HepG2 (cell line): ENCODE results near the gene PIP4K2C. TPM values are rescaled to one million over a fixed set of nuclear protein-coding genes. Genes with fewer than 3 reads are reported as not detected.

Experiments used
- AFF4 ChIP-seq: sonication (generic); formaldehyde crosslinking; IDR thresholded peaks from 2 replicates; pipeline ENCODE4 v1.4.0; 2020; ENCODE audit warnings: missing genetic modification reagents
- ARHGAP35 ChIP-seq: sonication (generic); formaldehyde crosslinking; IDR thresholded peaks from 2 replicates; pipeline ENCODE4 v1.9.0; 2022; ENCODE audit warnings: mild to moderate bottlenecking, inconsistent platforms, moderate library complexity, missing genetic modification reagents, borderline replicate concordance
- ATAD3A ChIP-seq: sonication (generic); formaldehyde crosslinking; IDR thresholded peaks from 2 replicates; pipeline ENCODE4 v1.4.0; 2020; ENCODE audit warnings: missing genetic modification reagents
- HCFC1 ChIP-seq: fragments of 150-350 bp; IDR thresholded peaks from 2 replicates; pipeline ENCODE4 v1.6.1; 2014; ENCODE audit warnings: low read depth, low read length
- KDM5A ChIP-seq: fragments of 200-600 bp; sonication (generic); IDR thresholded peaks from 2 replicates; pipeline ENCODE4 v1.7.0; 2018; ENCODE audit warnings: antibody characterized with exemption, mild to moderate bottlenecking, low read length, borderline replicate concordance
- KLF12 ChIP-seq: sonication (generic); formaldehyde crosslinking; IDR thresholded peaks from 2 replicates; pipeline ENCODE4 v1.4.0; 2020; ENCODE audit warnings: missing genetic modification reagents, borderline replicate concordance
- MLLT10 ChIP-seq: sonication (generic); formaldehyde crosslinking; IDR thresholded peaks from 2 replicates; pipeline ENCODE4 v1.4.0; 2020; ENCODE audit warnings: missing genetic modification reagents
- NR2F1 ChIP-seq, 2 experiments: fragments of 450-650 bp in 1 of 2; formaldehyde crosslinking in 1 of 2; IDR thresholded peaks; 2 replicates each; pipeline versions ENCODE4 v1.5.0 to v1.6.1; 2016 to 2020; ENCODE audit warnings: mild to moderate bottlenecking in 1 of 2, missing compliant biosample characterization in 1 of 2, missing genetic modification reagents in 1 of 2, moderate library complexity in 1 of 2
- PHF21A ChIP-seq: sonication (generic); formaldehyde crosslinking; IDR thresholded peaks from 2 replicates; pipeline ENCODE4 v1.5.0; 2020; ENCODE audit warnings: mild to moderate bottlenecking, missing genetic modification reagents
- POLR2AphosphoS5 ChIP-seq: IDR thresholded peaks from 2 replicates; pipeline ENCODE4 v1.6.1; 2012; ENCODE audit warnings: low read depth, low read length
- SALL2 ChIP-seq: sonication (generic); formaldehyde crosslinking; IDR thresholded peaks from 2 replicates; pipeline ENCODE4 v1.8.1; 2023; ENCODE audit warnings: mild to moderate bottlenecking, missing genetic modification reagents, inconsistent platforms
- TSC22D2 ChIP-seq: sonication (generic); formaldehyde crosslinking; IDR thresholded peaks from 2 replicates; pipeline ENCODE4 v1.5.1; 2020; ENCODE audit warnings: missing genetic modification reagents, mild to moderate bottlenecking, borderline replicate concordance
- U2AF2 ChIP-seq: fragments of 200-400 bp; formaldehyde crosslinking; IDR thresholded peaks from 2 replicates; pipeline ENCODE4 v1.6.1; 2017; ENCODE audit warnings: low read depth, mild to moderate bottlenecking, low read length
- ZNF205 ChIP-seq: IDR thresholded peaks from 2 replicates; pipeline ENCODE4 v1.6.1; 2018; ENCODE audit warnings: missing biosample characterization, missing genetic modification reagents
- ZNF382 ChIP-seq: sonication (generic); formaldehyde crosslinking; IDR thresholded peaks from 2 replicates; pipeline ENCODE4 v1.5.0; 2020; ENCODE audit warnings: missing genetic modification reagents, mild to moderate bottlenecking, borderline replicate concordance
- ZNF407 ChIP-seq: sonication (generic); formaldehyde crosslinking; IDR thresholded peaks from one replicate; pipeline ENCODE4 v1.5.1; 2020; ENCODE audit warnings: mild to moderate bottlenecking, missing genetic modification reagents; ENCODE audit errors: not compliant biosample characterization
- ZNF570 ChIP-seq: sonication (generic); formaldehyde crosslinking; IDR thresholded peaks from 2 replicates; pipeline ENCODE4 v1.4.0; 2020; ENCODE audit warnings: mild to moderate bottlenecking, missing genetic modification reagents, borderline replicate concordance
- ZNF761 ChIP-seq: sonication (generic); formaldehyde crosslinking; conservative IDR thresholded peaks from 2 replicates; pipeline ENCODE4 v1.4.0; 2020; ENCODE audit warnings: mild to moderate bottlenecking, missing genetic modification reagents
- polyA plus RNA-seq, 8 experiments: library from polyadenylated mRNA; depleted of rRNA in 3 of 8; stranded (reverse) in 7 of 8; unstranded in 1 of 8; fragments of >200 nt; fragmentation: Illumina TruSeq in 4 of 8; extraction: Trizol in 4 of 8; gene quantifications; 2 replicates each; pipeline versions ENCODE4 v1.2.1 to v1.2.3, GENCODE V29; 2011 to 2016; ENCODE audit warnings: low read depth in 4 of 8, missing spikeins in 1 of 8, mixed read lengths in 1 of 8; ENCODE audit not compliant: insufficient read depth in 1 of 8
- total RNA-seq, 5 experiments: library from RNA; depleted of rRNA; stranded (reverse); fragments of >200 nt; fragmentation: Illumina TruSeq; extraction: Trizol; gene quantifications; 2 replicates each; pipeline ENCODE4 v1.2.3, GENCODE V29; 2016; ENCODE audit warnings: low read depth in 1 of 5

The PIP4K2C gene
- total and polyA plus RNA-seq, 2 of the 13 experiments (the other 11 are each of a cell fraction or from before 2014, with no cell fraction given) = 23.3 to 26.4 TPM

GRCh38 chr12:57619434-57620244 lies 28.6 kb downstream of the PIP4K2C start (continued):
- no peak for TF ChIP-seq ZNF407 (CRISPR knock-in tag)
- no peak for TF ChIP-seq HCFC1
- no peak for TF ChIP-seq POLR2AphosphoS5
- no peak for TF ChIP-seq SALL2 (CRISPR knock-in tag)
- no peak for TF ChIP-seq PHF21A (CRISPR knock-in tag)
- TF ChIP-seq ZNF570 (CRISPR knock-in tag) = no peak
- TF ChIP-seq ARHGAP35 = no peak
- no peak for TF ChIP-seq AFF4 (CRISPR knock-in tag)
- no peak for TF ChIP-seq ZNF382 (CRISPR knock-in tag)
- no peak for TF ChIP-seq ATAD3A (CRISPR knock-in tag)
- no peak for TF ChIP-seq KLF12 (CRISPR knock-in tag)
- TF ChIP-seq NR2F1 (CRISPR knock-in tag; IDR thresholded peaks at IDR 0.05) = peak in 1 of 2 experiments; percentile 24; a peak in 1 of 4 replicates
- TF ChIP-seq KDM5A = no peak
- TF ChIP-seq TSC22D2 (CRISPR knock-in tag) = no peak
- TF ChIP-seq MLLT10 (CRISPR knock-in tag) = no peak
- no peak for TF ChIP-seq U2AF2
- TF ChIP-seq ZNF205 (CRISPR knock-in tag) = no peak
- TF ChIP-seq ZNF761 (CRISPR knock-in tag) = no peak
